ENCODE results near the gene BPIFB3. TPM values are rescaled to one million over a fixed set of nuclear protein-coding genes. Genes with fewer than 3 reads are reported as not detected.

The BPIFB3 gene
- total RNA-seq, 1 donor from 2014 or later: not detected

- Histone ChIP-seq H3K9me3 (ENCODE audit: low read depth) (no peaks in the 10 kb centered on the region), H3K4me3 (no peak overlapping the region), H3K79me2 (ENCODE audit: low read depth) (no peaks in the 10 kb centered on the region), H3K4me2 (no peak overlapping the region), H3K9ac (no peak overlapping the region), H4K20me1 (ENCODE audit: low read depth) (no peaks in the 10 kb centered on the region), H3K36me3 (no peaks in the 10 kb centered on the region), H2AFZ (replicated peaks) (no peak overlapping the region), H3K27ac (no peak overlapping the region), H3K27me3 (no peaks in the 10 kb centered on the region), H3K4me1 (no peaks in the 10 kb centered on the region), H3F3A (ENCODE audit: low read depth) (no peaks in the 10 kb centered on the region)
- Mint-ChIP-seq H3K4me1 (peaks cover 21% of the 10 kb centered on the region), H3K27me3 (ENCODE audit: insufficient read depth, low read depth) (peaks cover 21% of the 10 kb centered on the region), H3K36me3 (no peaks in the 10 kb centered on the region), H3K27ac (no peak overlapping the region), H3K4me3 (no peak overlapping the region), H3K9me3 (peaks cover 2% of the 10 kb centered on the region)
- DNase-seq (ENCODE audit: low spot score): no peak
- TF ChIP-seq EZH2 (IDR thresholded peaks at IDR 0.05): no peak
- no peak for TF ChIP-seq EZH2phosphoT487 (IDR thresholded peaks at IDR 0.05)
- TF ChIP-seq CTCF (IDR thresholded peaks at IDR 0.05): no peak
These were observed 47.6 kb upstream of the BPIFB3 start for GRCh38 chr20:33005908-33006775.

GRCh38 chr20:33006776-33007375, 46.8 kb upstream of the BPIFB3 start:
- Histone ChIP-seq H3K4me1 (no peaks in the 10 kb centered on the region), H3K79me2 (ENCODE audit: low read depth) (no peaks in the 10 kb centered on the region), H3F3A (ENCODE audit: low read depth) (no peaks in the 10 kb centered on the region), H3K36me3 (no peaks in the 10 kb centered on the region), H3K4me3 (no peak overlapping the region), H3K27ac (no peak overlapping the region), H4K20me1 (ENCODE audit: low read depth) (no peaks in the 10 kb centered on the region), H2AFZ (replicated peaks) (no peak overlapping the region), H3K9ac (no peak overlapping the region), H3K4me2 (no peak overlapping the region), H3K9me3 (ENCODE audit: low read depth) (no peaks in the 10 kb centered on the region), H3K27me3 (no peaks in the 10 kb centered on the region)
- no peak for DNase-seq (ENCODE audit: low spot score)
- peaks cover 2% of the 10 kb centered on the region for H3K9me3 Mint-ChIP-seq
- no peak for TF ChIP-seq EZH2 (IDR thresholded peaks at IDR 0.05)
- no peak for TF ChIP-seq EZH2phosphoT487 (IDR thresholded peaks at IDR 0.05)
- TF ChIP-seq CTCF (IDR thresholded peaks at IDR 0.05): no peak
- no peaks in the 10 kb centered on the region for H3K36me3 Mint-ChIP-seq
- H3K27ac Mint-ChIP-seq: peak overlapping the region; percentile 57
- peaks cover 21% of the 10 kb centered on the region for H3K27me3 Mint-ChIP-seq (ENCODE audit: insufficient read depth, low read depth)
- peaks cover 22% of the 10 kb centered on the region for H3K4me1 Mint-ChIP-seq
- no peak overlapping the region for H3K4me3 Mint-ChIP-seq

GRCh38 chr20:33007376-33008335, 46.0 kb upstream of the BPIFB3 start, which contains the start of gene BPIFB2:
Gene BPIFB2, plus strand, starts transcription at chr20:33007704. Its CDS starts 871 bp downstream, at chr20:33008575.
- DNase-seq (ENCODE audit: low spot score): no peak
- no peaks in the 10 kb centered on the region for H4K20me1 ChIP-seq (ENCODE audit: low read depth)
- H3K36me3 ChIP-seq: no peaks in the 10 kb centered on the region
- TF ChIP-seq EZH2phosphoT487 (IDR thresholded peaks at IDR 0.05) (no peak), EZH2 (IDR thresholded peaks at IDR 0.05) (no peak), CTCF (IDR thresholded peaks at IDR 0.05) (no peak)
- H3K27me3 ChIP-seq: no peaks in the 10 kb centered on the region
- peak within 1 kb of the TSS; percentile 57 for H3K27ac Mint-ChIP-seq
- peaks cover 2% of the 10 kb centered on the region for H3K9me3 Mint-ChIP-seq
- H3K9ac ChIP-seq: no peak within 1 kb of the TSS
- H2AFZ ChIP-seq (replicated peaks): no peak within 1 kb of the TSS
- H3K4me1 ChIP-seq: no peaks in the 10 kb centered on the region
- H3K4me2 ChIP-seq: no peak within 1 kb of the TSS
- H3K27me3 Mint-ChIP-seq (ENCODE audit: insufficient read depth, low read depth): peaks cover 18% of the 10 kb centered on the region
- H3K27ac ChIP-seq: no peak within 1 kb of the TSS
- H3K9me3 ChIP-seq (ENCODE audit: low read depth): no peaks in the 10 kb centered on the region
- no peaks in the 10 kb centered on the region for H3F3A ChIP-seq (ENCODE audit: low read depth)
- H3K79me2 ChIP-seq (ENCODE audit: low read depth): no peaks in the 10 kb centered on the region
- no peak within 1 kb of the TSS for H3K4me3 ChIP-seq
- no peaks in the 10 kb centered on the region for H3K36me3 Mint-ChIP-seq
- H3K4me3 Mint-ChIP-seq: no peak within 1 kb of the TSS
- peaks cover 26% of the 10 kb centered on the region for H3K4me1 Mint-ChIP-seq

Data from neural progenitor cell (in vitro differentiated cells).